AG08395 (cell line): ENCODE results near the gene DIAPH2.

Experiments used
- DNase-seq: peaks from one replicate; pipeline ENCODE4 v3.0.0; 2012; ENCODE audit warnings: mixed read lengths, low spot score

DIAPH2 gene

DNA sequence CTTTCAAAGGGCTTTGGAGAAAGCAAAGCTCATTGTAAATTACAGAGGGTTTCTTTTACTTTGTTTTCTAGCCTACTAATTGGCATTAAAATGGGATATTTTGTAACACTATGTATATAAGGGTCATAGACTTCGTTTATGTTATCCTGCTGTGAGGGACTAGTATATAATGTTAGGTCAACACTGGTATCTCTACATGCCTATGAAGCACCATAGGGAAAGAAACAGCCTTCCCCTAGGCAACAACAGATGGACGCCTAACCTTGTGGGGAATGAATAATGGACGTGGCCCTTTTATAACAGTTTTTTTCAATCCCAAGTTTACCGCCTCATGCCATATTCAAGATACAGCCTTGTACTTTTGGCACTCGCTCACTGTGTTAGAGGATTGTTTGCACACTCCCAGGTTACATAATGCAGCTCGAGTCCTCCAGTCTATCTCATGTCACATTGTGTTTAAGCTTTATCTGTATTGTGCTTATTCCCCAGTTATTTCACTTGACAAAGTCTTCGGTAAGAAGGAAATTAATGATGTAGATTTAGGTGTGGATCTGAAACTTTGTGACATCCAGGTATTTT is 910.1 kb downstream of the DIAPH2 start:
- no peak for DNase-seq

DNA sequence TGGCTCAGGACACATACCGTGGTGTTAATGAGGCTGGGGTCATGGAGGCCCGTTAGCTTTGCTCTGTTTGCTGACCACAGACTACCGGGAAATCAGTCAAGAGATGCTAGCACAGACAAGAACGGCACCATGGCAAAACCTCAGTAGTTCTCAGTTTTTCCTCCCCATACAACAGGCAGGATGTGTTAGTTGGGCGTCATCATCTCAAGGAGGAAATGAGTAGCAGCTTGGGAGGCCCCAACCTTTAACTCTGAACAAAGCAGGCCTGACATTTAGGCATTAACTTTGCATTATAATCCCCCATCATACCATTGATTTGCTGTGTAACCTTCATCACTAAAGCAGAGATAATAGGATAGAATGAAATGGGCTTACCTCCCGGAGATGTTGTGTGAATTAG is 913.3 kb downstream of the DIAPH2 start:
- DNase-seq, result no peak

DNA sequence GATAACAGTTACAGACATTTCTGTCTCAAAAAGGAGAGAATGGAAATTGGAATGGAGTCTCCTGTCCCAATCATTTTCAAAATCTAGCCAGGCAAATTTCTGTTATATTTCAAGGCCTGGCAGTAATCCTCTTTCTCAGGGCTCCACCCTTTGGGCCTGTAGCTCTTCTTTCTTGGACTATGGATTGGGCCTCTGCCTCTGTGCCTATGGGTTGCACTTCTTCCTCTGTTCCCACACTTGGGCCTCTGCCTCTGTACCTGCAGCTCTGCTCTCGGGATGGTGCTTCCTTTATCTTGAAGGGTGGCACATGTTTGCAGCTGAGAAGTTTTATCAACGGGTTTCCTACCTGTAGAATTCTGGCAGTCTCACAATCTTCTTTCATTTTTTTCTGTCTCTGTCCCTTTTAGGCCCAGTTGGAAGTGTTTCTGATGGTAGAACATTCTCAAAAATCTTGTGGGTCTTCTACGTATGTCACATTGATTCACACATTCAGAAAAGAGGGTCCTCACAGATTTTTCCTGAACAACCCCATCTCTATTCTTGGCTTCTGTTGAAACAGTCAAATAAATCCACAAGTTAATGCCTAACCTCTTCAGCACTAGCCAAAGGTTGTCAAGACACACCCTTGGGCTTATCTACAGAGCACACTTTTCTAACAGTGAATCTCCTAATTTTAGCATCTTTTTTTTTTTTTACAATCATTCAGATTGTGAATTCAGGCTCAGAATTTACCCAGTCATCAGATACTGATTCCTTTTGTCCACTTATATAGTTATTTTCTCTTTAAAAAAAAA is 918.0 kb downstream of the DIAPH2 start:
- DNase-seq, result no peak

DNA sequence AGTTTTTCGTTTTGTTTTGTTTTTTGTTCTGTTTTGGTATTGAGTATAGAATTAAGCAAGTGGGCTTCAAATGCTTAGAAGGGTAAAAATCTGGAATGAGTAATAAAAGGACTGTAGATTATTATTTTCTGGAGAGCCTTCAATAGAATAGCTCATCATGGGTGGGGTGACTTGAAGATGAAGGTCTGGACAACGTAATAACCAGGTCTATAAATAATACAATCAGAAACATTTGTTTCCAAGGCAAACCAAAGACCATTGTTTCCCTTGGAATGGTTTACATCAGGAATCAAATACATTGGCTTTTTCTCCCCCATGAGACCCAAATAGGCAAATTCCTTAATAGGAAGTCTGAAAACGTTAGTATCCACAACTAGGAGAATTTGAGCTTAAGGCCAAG is 920.6 kb downstream of the DIAPH2 start:
- no peak for DNase-seq

DNA sequence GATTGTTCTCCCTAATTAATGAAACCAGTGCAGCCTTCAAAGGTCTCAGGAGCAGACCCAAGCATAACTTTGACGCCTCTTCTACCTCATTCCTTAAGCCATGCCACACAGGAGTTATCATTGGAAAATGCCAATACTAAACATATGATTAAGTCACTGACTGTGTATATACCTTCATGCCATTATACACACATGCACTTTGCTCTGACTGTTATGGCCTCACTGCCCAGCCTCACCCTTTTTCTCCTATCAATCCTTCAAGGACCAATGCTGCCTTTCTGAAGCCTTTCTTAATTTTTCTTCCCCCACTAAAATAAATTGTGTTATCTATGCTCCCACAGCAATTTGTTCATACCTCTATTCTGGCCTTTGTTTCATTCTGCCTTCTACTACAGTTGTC is 924.7 kb downstream of the DIAPH2 start:
- no peak for DNase-seq

DNA sequence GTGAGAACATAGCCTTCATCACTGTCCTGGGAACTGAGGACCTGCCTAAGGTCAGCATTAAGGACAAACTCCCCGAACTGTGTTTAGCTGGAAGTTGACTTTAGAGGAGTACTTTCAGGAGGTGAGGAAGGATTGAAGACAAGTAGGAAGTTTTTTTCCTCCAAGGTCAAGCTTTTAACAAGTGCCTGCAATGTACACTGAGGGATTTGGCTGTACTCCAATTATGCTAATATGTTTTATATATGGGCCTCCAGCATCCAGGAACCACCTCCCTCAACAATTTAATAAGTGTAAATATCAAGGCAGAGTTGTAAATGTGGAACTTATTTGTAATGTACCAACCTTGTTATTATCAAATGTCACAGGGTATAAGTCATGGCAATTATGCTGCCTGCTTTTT is 925.3 kb downstream of the DIAPH2 start:
- no peak for DNase-seq

DNA sequence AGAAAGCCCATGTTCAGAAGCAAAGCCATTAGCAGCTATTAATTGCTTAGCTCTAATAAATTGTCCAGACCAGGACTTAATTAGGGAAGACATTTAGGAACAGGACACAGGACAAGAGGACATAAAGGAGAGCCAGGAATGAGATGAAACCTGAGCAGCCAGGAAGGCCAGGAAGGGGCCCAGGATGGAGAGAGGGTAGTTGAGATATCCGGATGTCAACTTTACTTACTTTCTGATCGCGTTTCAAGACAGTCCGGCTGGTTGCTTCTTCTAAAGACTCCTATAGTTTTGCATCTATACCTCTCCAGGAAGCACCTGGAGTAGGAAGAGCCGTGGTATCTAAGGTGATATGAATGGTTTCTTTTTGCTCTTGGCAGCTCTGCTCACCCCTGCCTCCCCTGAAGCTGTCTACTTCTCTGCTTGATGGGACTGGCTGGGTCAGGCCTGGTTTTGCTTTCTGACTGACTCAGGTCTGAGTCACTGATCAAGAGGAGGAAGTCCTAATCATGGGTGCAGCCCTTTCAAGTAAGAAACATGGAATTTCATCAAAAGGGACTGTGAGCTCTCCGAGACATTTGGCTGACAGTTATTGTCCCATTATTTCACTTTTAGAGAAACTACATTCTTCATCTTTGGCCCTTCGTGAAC is 932.4 kb downstream of the DIAPH2 start:
- DNase-seq, result peak; percentile 61

DNA sequence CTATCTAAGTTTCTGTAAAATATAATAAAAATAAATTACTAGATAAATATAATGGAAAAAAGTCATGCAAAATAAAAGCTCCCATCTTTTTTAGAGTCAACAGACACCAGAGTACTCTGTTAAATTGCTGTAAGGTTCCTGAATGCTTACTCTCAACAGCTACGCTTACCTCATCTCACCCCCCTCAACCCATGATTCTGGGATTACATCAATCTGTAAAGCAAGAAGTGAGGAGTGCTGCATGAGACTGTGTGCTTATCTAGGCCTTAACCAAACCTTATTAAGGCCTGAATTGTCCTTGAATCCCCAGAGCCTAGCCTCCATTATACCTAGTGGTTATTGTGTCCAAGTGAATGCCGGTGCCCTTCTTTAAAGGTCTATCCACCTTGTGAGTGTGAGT is 934.9 kb downstream of the DIAPH2 start:
- no peak for DNase-seq

DNA sequence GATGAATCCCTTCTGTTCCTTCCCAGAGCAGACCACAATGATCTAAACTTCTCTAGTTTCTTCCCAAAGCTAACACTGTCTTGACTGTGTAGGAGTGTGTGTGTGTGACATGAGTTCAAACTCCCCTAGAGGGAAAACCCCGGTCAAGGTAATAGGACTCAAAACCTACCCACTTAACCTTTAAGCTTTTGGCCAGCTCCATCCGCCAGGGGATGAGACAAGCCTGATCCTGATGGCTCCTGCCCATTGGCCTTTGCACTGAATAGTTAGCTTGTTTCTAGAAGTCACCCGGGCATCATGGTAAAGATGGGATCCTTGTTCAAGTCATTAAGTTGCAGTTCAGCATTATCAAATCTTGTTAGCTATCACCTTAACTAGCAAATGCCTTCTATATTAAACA is 937.5 kb downstream of the DIAPH2 start:
- no peak for DNase-seq

DNA sequence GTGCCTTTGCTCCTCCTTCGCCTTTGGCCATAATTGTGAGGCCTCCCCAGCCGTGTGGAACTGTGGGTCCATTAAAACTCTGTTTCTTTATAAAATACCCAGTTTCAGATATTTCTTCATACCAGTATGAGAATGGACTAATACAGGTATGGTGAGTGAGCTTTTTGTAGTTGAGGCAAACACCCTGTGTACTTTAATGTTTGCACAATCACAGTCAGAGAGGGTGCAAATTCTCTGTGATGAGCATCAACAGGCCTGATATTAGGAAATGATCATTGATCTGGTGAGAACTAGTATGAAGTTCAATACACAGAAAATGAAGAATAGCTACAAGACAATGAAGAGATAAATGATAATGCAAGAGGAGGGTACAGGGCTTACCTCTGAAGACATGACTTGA is 943.7 kb downstream of the DIAPH2 start:
- DNase-seq, result no peak

DNA sequence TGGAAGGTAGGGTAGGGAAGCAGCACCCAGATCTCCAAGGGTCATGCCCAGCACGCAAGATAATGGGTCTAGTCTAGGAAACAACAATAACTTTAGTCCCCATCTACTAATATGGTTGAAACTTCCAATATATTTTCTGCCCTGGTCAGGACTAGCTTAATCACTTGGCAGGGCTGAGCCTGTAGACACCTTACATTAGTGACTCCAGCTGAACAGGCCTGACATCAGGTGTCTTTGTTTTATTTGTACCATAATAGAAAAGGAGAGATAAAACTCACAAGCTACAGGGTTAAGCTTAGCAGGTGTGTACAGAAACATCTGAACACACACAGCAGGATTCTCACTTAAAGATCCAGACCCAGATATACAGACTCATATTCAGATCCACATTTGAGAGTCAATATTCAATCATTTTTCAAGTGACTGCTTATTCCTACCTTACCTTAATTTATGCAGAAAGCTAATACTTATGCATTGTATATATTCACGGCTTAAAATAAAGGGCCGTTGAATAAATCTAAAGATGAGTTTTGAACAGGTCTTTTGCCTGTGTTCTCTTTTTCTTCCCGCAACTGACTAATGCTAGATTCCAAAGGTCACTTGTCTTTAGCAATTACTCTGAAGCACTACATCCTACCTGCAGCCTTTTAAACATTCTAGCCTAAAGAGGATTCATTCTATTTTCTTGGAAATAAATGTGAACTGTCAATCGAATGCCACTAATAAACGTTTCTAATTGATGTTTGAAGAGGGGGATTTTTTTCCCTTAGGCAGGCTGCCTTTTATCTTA is 944.4 kb downstream of the DIAPH2 start:
- DNase-seq, result no peak

DNA sequence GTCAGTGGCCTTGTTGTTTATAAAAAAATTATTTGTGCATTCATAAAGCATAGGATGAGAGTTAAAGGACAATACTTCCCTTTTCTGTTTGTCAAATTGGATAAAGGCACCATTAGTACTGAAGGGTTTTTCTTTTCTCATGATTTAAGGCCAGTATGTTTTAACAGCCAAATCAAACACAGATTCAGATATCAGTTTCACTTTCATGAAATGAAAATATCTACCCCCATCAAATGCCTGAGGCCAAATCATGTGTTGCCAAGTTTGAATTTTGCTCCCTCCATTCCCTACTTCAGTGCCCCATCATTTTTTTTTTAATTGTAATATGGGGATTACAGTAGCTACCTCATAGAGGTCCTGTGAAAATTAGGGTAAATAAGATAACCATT is 944.9 kb downstream of the DIAPH2 start:
- DNase-seq, result no peak

DNA sequence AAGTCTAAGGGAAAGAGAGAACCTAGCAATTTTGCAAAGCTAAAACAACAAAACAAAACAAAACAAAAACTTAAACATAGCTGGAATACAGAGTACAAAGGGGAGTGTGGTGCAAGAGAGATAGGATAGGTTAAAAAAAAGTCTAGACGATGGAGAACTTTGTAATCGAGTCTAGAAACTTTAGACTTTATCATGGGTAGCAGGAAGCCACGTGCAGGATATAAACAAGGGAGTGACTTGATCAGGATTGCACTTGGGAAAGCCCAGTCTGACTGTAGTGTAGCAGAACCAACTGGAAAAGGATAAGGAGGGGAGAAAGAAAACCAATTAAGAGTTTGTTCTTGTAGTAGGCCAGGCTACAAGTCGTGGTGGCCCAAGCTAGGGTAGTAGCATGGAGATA is 949.2 kb downstream of the DIAPH2 start:
- no peak for DNase-seq

DNA sequence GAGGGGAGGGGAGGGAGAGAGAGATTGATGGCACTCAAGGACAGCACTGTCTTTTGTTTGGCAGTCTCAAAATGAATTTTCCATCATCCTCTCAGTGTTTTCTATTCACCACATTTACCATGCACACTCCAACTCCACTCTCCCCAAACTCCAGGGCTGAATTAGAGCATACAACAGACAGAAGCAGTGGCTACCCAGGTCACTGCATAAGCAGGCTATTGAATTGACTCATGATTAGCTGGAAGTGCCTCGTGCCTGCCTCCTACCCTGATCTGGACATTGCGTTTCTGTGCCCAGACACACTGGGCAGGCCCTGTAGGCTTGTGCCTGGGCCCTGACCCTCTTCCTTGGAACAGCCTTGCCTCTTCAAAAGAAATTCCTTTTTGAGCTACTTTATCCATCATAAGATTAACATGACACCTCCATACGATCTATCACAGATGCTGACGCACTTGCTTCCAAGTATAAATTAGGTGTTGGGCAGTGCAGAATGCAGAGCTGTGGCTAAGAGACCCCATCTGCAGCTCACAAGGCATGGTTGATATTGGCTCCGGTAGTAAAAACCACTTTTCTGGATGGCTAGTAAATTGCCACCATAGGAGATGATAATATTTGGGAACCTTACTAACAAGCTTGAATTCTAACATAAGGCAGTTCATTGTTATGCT is 952.0 kb downstream of the DIAPH2 start:
- DNase-seq, result no peak

DNA sequence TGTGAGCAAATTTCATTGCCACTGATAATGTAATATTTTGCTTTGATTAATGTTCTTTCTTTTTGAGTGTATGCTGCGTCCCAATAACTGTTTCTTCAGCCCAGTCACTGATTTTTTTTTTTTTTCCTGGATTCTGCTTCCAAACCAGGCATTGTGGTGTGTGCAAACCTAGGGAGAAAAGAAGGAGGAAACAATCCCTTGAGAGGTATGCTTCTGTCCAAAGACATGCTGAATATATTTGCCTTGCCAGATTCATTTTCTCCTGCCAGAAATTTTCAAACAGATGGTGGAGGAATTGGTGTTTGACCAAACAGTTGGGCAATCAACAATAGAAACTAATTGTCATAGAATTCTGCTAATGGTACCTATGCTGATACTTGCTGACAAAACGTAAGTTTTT is 952.6 kb downstream of the DIAPH2 start:
- DNase-seq, result no peak

DNA sequence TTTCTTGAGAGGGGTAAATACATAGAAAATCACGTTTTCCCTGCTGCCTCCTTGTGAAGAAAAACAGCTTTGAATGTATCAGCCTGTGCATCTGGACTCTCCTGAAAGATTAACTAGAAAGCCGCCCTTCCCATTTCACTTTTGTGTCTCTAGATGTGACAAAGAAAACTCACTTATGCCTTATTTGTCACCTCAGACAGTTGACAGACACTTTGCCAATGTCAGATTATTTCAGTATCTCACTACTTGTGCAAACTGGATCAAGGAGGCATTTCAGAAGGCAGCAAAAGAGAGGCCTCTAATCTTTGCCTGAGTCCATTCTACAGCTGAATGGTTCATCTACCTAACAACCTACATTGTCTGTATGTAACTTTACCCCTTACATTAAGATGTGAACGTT is 954.0 kb downstream of the DIAPH2 start:
- no peak for DNase-seq

DNA sequence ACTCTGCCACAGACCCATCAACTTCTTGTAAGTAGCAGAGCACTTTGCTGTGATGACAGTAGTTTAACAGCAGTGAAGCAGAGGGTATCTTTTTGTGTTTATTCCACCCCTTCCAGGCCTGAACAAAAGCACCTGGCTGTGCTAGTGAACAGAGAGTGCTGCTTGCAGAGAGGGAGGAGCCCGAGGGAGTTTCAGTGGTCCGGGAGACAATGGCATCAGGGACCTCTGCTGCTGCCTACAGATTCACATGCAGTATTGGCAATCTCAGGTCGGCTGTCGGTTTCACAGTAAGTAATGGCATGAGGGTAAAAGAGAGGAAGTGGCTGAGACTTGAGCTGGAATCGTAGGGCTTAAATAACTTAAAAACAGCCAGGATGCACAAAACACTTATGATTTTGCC is 954.9 kb downstream of the DIAPH2 start:
- no peak for DNase-seq
